ENCODE measurements around the gene PCCA.

DNA sequence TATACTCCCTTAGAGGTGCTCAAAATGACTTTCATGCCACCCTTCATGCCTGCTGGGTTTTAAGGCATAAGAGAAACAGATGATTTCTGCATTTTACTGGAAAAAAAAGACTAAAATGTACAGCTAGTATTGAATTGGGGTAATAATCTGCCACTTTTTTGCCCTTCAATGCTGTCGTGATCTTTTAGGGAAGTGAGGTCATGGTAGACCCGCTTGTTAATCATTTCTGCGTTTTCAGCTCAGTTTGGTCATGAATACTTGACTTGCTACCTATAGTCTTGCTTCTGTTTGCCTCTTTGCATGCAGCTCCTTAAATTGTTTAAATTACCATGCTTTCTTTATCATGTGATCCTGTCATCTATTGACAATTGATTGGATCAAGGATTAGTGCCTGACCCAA, 90.4 kb downstream of the PCCA start:
- TF ChIP-seq CTCF (IDR thresholded peaks at IDR 0.05) (no peak), POLR2A (IDR thresholded peaks at IDR 0.05) (no peak)
